RWPE2 (cell line): Measurements from ENCODE around the gene ATP5PD.
"Not testable (repeated sequence)": the region's sequence is repeated elsewhere in the genome, so short reads cannot be mapped to it uniquely, and the experiment has no call there.

Source experiments
- ATAC-seq: fragments of 200-7000 bp; cut with Tn5 transposase; 3 replicates; pipeline ENCODE4 v1.9.1; 2021; ENCODE audit warnings: low read depth
- DNase-seq: peaks from one replicate; pipeline ENCODE4 v3.0.0-alpha.2; 2020; ENCODE audit warnings: low spot score
- H3K27ac ChIP-seq: fragments of 450-650 bp; 2 replicates; pipeline ENCODE4 v1.5.1; 2017; ENCODE audit warnings: mild to moderate bottlenecking; ENCODE audit not compliant: poor library complexity, severe bottlenecking
- H3K27me3 ChIP-seq: fragments of 250-450 bp; sonication (Bioruptor Pico); 2 replicates; pipeline ENCODE4 v1.5.1; 2021; ENCODE audit warnings: mild to moderate bottlenecking, moderate library complexity; ENCODE audit not compliant: insufficient read depth, poor library complexity, severe bottlenecking
- H3K36me3 ChIP-seq: fragments of 250-450 bp; sonication (Bioruptor Pico); 2 replicates; pipeline ENCODE4 v1.5.1; 2020; ENCODE audit warnings: low read depth, mild to moderate bottlenecking, moderate library complexity
- H3K4me1 ChIP-seq: fragments of 250-450 bp; sonication (Bioruptor Pico); 2 replicates; pipeline ENCODE4 v1.5.1; 2021; ENCODE audit warnings: mild to moderate bottlenecking, moderate library complexity; ENCODE audit not compliant: insufficient read depth, poor library complexity, severe bottlenecking
- H3K4me3 ChIP-seq: fragments of 250-450 bp; sonication (Bioruptor Pico); 2 replicates; pipeline ENCODE4 v1.5.1; 2021; ENCODE audit warnings: mild to moderate bottlenecking, moderate library complexity; ENCODE audit not compliant: severe bottlenecking
- H3K9me3 ChIP-seq: fragments of 250-450 bp; sonication (Bioruptor Pico); 2 replicates; pipeline ENCODE4 v1.5.1; 2021; ENCODE audit warnings: mild to moderate bottlenecking, moderate library complexity; ENCODE audit not compliant: severe bottlenecking
- TF ChIP-seq, protein P1 (sequence below): fragments of 450-650 bp; IDR thresholded peaks from one replicate; pipeline ENCODE4 v1.5.1; 2017; ENCODE audit warnings: mild to moderate bottlenecking, moderate library complexity; ENCODE audit not compliant: poor library complexity, severe bottlenecking

Gene ATP5PD

DNA sequence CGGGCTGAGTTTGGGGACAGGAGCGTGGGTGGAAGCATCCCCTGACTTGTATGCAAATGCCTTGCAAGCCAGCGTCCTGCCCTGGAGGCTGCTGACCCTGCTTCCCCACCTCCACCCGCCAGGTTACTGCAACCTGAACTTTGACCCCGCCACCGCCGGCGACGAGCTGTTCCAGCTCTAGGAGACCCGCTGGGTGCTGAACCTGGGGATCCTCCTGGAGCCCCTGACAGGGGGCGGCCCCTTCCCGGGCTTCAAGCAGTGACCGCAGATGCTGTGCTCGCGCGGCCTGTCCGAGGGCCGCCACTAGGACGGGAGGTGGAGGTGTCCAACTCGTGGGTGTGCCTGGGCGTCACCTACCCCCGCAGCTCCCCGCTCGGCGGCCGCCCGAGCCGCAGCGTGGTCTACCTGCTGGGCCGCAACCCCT, 30.3 kb upstream of the ATP5PD start:
- Histone ChIP-seq H3K27me3 (no peaks in the 10 kb centered on the region), H3K36me3 (no peaks in the 10 kb centered on the region), H3K9me3 (no peaks in the 10 kb centered on the region), H3K4me3 (no peak overlapping the region), H3K27ac (no peak overlapping the region), H3K4me1 (peaks cover 14% of the 10 kb centered on the region)
- TF ChIP-seq, protein P1, sequence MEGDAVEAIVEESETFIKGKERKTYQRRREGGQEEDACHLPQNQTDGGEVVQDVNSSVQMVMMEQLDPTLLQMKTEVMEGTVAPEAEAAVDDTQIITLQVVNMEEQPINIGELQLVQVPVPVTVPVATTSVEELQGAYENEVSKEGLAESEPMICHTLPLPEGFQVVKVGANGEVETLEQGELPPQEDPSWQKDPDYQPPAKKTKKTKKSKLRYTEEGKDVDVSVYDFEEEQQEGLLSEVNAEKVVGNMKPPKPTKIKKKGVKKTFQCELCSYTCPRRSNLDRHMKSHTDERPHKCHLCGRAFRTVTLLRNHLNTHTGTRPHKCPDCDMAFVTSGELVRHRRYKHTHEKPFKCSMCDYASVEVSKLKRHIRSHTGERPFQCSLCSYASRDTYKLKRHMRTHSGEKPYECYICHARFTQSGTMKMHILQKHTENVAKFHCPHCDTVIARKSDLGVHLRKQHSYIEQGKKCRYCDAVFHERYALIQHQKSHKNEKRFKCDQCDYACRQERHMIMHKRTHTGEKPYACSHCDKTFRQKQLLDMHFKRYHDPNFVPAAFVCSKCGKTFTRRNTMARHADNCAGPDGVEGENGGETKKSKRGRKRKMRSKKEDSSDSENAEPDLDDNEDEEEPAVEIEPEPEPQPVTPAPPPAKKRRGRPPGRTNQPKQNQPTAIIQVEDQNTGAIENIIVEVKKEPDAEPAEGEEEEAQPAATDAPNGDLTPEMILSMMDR: no peak
- DNase-seq (no peak), ATAC-seq (no peak)

DNA sequence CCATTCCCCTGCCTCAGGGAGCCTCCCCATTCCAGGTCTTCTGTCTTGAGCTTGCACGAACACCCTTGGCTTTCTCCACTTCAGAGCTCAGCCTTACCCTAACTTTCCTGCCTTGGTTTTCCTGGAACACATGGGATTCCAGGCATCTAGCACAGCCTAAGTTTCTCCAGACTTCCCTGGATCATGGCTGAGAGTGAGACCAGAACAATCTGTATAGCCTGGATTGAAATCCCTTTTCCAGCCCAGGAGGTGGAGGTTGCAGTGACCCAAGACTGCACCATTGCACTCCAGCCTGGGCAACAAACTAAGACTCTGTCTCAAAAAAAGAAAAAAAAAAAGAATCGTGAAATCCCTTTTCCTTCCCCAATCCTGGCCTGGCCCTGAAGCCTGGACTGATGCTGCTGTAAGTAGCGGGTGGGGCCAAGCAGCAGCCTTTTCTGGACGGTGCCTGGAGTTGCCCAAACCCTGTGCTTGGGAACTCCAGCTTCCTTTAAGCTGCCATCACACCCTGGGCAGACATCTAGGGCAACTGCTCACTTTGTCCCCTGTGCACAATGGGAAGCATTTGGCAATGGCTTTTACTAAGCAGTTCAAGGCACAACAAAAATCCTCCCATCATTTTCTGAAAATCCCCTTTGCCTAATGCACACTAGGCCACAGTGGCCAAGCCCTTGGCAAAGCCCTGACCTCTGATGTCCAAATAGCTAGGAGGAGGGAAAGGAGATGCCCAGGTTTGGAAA, 29.0 kb upstream of the ATP5PD start:
- Histone ChIP-seq H3K4me1 (peaks cover 14% of the 10 kb centered on the region), H3K36me3 (no peaks in the 10 kb centered on the region), H3K27me3 (no peaks in the 10 kb centered on the region), H3K4me3 (no peak overlapping the region), H3K9me3 (no peaks in the 10 kb centered on the region), H3K27ac (no peak overlapping the region)
- DNase-seq (no peak), ATAC-seq (no peak)
- TF ChIP-seq, protein P1: no peak

DNA sequence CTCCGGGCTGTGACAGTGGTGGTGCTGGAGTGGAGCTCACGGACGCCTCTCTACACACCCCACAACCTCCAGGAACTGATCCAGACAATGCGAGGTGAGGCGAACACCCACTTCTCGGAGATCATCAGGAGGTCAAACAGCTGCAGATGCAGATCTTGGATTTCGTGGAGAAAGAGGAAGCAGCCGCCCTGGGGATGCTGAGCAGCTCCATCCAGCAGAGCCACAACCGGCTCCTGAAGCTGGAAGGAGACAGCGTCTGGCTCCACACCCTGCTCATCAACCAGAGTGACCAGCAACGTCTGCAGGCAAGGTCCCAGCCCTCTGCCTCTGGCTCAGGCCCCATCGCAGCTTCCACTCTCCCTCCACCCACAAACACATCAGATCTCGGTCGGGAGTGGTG, 27.8 kb upstream of the ATP5PD start:
- H3K9me3 ChIP-seq: no peaks in the 10 kb centered on the region
- ATAC-seq: no peak
- TF ChIP-seq, protein P1: no peak
- H3K4me3 ChIP-seq: no peak overlapping the region
- no peaks in the 10 kb centered on the region for H3K27me3 ChIP-seq
- H3K27ac ChIP-seq: no peak overlapping the region
- H3K36me3 ChIP-seq: no peaks in the 10 kb centered on the region
- DNase-seq: no peak
- peaks cover 14% of the 10 kb centered on the region for H3K4me1 ChIP-seq

DNA sequence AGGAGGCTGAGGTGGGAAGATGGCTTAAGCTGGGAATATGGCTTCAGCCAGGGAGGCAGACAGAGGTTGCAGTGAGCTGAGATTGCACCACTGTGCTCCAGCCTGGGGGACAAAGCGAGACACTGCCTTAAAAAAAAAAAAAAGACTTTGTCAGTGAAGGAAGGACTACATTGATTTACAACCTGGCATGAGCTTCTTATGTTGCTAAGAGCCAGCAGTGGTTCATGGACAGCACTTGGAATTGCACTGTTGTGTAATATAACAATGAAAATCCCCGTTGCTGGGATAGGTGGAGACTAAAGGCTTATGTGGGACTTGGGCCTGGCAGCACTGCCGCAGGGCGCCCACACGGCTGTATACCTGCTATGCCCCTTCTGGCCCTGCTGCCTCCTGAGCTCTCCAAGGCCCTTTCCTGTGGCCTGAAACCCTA, 26.9 kb upstream of the ATP5PD start:
- Histone ChIP-seq H3K27ac (no peak overlapping the region), H3K4me1 (peaks cover 5% of the 10 kb centered on the region), H3K9me3 (no peaks in the 10 kb centered on the region), H3K4me3 (no peak overlapping the region), H3K36me3 (no peaks in the 10 kb centered on the region), H3K27me3 (no peaks in the 10 kb centered on the region)
- TF ChIP-seq, protein P1: no peak
- peak; percentile 44 for ATAC-seq
- DNase-seq: no peak

DNA sequence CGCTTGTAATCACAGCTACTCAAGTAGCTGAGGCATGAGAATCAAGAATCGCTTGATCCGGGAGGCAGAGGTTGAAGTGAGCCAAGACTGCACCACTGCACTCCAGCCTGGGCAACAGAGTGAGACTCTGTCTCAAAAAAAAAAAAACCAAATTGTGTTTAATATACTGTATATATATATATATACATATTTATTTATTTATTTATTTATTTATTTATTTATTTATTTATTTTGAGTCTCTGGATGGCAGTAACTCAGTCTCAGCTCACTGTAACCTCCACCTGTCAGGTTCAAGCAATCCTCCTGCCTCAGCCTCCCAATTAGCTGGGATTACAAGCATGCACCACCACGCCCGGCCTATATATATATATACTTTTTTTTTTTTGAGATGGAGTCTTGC, 26.1 kb upstream of the ATP5PD start:
- DNase-seq, H3K4me1 ChIP-seq, ATAC-seq, H3K27ac ChIP-seq, H3K4me3 ChIP-seq, H3K27me3 ChIP-seq, H3K36me3 ChIP-seq, H3K9me3 ChIP-seq: not testable (repeated sequence)

DNA sequence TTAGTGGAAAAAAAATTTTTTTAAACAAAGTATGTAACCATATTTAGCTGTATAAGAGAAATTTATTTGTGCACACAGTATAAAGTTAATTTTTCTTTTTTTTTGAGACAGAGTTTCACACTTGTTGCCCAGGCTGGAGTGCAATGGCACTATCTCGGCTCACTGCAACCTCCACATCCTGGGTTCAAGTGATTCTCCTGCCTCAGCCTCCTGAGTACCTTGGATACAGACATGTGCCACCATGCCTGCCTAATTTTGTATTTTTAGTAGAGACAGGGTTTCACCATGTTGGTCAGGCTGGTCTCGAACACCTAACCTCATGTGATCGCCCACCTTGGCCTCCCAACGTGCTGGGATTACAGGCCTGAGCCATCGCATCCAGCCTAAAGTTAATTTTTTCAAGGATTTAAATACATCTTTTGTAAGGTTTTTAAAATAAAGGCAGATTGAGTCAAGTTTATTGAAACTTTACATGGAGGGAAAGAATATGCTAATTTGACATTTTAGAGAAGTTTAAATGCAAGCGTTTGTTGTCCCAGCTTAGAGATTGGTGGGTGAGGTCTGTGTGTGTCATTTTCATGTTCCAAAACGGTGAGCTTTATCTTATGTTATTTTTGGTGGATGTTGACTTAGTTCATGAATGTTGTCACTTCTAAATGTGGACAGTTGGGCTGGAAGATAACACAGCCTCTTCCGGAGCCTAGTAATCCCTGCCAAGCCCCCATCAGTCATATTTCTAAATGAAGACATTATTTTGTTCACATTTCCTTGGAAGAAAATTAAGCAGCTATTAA, 24.9 kb upstream of the ATP5PD start:
- DNase-seq, H3K9me3 ChIP-seq, H3K27me3 ChIP-seq, H3K36me3 ChIP-seq, H3K4me1 ChIP-seq, H3K4me3 ChIP-seq, H3K27ac ChIP-seq, ATAC-seq: not testable (repeated sequence)
